HG02885 (cell line): ENCODE results near the gene FGD4.

Experiments used
- ATAC-seq: cut with Tn5 transposase; IDR thresholded peaks from one replicate; pipeline ENCODE4 v1.9.1; 2021; ENCODE audit warnings: mild to moderate bottlenecking; ENCODE audit not compliant: unreplicated experiment, poor library complexity

The FGD4 gene

DNA sequence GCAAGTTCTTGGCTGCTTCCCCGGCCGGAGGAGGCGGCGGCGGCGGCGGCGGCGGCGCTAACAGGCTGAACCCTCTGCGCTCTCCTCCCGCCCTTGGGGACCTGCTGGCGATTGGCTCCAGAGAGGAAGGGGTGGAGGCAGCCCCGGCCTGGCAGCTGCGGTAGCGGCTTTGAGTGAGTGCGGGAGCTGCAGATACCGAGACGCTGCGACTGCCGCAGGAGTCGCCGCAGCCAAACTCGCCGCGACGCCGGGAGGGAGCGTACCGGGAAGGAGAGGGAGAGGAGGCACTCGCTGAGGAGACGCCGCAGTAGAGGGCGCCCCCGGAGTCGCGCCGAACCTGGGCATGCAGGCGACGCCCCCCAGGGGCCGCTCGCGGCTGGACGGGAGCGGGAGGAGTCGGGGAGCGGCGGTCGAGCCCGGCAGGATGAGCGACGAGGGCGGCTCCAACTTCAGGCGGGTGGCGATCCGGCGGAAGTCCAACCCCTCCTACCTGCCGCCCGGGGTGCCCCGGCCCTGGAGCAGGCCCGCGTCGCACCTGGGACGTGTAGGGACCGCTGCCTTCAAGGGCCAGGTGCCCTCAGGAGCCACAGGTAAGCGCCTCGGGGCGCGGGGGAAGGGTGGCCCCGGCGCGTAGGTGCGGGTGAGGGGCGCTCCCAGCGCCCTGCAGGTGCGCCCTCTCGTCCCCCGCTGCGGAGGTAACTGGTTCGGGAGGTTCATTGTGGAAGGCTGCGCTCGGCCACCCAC, at the start of gene FGD4:
Gene FGD4 (plus strand): TSS at position 189 of the 744 bp plus-strand sequence.
- ATAC-seq = peak; percentile 88

DNA sequence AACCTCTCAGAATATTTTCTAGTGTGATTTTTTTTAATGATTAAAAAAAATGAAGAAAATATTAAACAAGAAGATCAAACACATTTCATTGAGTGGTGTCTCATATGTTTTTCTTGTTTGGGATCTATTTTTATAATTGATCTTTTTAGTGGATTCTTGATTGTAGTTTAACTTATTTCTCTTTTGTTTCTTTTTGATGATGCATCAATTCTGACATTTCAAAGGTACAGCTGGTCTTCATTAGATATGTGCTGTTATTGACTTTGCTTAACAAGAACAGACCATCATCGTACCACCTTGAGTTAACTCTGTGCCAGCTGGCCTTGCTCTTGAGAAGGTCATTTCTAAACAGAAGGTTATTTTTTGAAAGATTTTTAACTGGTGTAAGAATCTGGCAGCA, 45.8 kb upstream of the FGD4 start:
- ATAC-seq = no peak

DNA sequence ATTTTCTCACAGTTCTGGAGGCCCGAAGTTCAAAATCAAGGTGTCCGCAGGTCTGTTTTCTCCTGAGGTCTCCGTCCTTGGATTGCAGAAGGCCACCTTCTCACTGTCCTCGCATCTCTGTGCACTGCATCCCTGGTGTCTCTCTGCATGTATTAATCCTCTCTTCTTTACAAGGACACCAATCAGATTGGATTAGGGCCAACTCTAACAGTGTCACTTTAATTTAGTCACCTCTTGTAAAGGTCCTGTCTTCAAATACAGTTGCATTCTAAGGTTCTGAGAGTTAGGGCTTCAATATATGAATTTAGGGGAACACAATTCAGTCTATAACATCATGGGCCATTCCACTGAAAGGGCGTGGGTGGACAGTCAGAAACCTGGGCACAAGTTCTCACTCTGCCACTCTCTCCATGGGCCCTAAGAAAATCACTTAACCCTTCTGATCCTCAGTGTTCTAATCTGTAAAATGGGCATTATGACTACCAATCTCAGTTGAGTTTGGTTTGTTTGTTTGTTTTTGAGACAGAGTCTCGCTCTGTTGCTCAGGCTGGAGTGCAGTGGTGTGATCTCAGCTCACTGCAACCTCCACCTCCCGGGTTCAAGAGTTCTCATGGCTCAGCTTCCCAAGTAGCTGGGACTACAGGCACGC, 41.6 kb upstream of the FGD4 start:
- ATAC-seq = no peak

DNA sequence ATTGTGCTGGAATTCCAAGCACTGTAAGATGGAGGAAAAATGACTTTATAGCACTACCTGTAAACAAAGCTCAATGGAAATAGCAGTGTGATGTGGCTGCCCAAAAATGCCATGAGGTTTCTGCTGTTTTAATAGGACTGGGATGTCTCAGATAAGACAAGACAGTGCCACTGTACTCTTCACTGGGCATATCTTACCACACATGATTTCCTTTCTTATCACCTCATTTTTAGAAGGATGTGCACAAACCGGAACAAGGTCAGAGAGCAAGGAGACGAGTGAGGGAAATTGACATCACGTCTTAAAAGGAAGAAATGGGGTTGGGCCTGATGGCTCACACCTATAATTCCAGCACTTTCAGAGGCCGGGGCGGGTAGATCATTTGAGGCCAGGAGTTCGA, 38.4 kb upstream of the FGD4 start:
- no peak for ATAC-seq

DNA sequence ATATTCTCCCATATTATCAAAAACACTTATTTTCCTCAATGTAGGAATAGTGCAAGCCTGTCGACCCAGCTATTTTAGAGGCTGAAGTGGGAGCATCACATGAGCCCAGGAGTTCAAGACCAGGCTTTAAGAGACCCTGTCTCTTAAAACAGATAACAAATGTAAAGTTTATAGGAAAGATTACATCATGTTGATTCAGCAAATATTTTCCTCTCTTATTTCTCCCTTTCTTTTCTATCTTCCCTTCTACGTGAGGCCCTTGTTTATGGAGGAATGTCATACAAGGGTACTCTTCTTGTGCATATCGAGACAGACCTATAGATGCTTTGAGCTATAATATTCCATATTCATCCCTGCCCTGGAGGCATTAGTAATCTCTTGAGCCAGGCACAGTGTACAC, 36.5 kb upstream of the FGD4 start:
- ATAC-seq = no peak

DNA sequence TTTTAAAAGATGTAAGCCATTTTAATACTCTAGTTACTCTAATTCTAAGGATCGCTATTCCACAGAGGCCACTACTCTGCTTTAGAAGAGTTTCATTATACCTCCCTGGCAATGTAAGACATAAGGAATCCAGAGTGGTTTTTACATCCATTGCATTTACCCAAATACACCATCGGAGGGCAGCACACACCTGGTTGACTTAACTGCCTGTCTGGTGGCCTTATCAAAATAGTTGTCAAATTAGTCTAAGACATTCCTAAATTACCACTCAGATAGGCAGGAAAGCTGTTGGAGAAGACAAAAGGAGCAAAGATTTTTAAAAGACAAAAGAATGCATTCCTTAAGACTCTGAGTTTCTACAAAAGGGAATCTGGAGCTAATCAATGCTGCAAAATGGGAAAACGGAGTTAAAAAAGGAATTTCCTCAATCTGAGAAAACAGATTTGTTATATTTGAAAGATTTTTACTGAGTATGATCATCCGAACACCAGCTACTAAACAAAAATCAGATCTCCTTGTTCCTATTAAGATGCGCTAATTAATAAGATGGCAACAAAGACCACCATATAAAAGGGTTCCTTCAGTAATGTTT, 33.8 kb upstream of the FGD4 start:
- ATAC-seq = peak; percentile 81

DNA sequence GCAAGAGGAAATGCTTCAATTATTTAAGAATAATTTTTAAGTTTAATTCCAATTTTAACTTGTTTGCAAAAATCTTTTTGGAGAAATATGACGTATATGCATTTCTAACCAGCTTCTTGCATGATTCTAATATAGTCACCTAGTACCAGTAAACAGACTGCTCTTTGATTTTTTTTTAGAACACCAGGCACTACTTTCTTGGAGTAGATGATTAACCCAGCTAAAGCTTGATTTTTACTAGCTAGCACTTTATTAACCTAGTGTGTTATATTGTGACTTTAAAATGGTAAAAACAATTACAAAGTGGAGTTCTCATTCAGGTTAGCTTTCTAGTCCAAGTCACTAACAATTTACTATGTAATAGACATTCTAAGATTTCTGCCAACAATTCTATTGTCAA, 32.6 kb upstream of the FGD4 start:
- ATAC-seq = no peak

DNA sequence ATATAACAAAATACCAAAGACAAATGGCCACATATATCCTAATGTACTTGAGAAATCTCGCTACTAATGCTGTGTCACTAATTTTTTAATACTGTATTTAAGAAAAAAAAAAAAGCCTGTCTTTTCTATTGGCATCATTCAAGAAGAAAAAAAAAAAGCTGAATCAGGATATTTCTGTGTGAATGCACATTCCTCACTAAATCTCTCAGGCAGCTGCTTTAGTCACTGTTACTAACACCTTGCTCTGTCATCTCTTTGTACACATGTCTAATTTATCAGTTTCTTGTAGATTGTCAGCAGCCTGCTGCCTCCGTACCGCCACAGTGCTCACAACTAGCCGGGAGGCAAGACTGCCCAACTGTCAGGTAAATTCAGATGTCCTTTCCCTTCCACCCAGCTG, 32.0 kb upstream of the FGD4 start:
- no peak for ATAC-seq

DNA sequence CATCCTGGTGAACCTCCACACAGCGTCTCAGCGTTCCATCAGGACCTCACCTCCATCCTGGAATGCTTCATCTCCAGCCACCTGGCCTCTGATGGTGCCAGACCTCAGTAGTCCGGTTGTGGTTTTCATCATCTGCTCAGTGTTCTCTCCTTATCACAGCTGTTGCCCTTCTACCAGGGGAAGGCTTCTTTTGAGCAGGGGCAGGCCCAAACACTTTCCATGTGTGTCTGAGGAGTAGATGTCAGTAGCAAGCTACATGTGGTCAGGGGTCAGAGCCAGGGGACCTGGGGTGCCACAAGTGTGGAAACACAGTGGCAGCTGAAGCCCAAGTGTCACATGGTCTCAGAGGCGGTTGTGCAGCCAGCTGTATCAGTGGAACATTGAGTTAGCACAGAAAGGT, 30.2 kb upstream of the FGD4 start:
- no peak for ATAC-seq

DNA sequence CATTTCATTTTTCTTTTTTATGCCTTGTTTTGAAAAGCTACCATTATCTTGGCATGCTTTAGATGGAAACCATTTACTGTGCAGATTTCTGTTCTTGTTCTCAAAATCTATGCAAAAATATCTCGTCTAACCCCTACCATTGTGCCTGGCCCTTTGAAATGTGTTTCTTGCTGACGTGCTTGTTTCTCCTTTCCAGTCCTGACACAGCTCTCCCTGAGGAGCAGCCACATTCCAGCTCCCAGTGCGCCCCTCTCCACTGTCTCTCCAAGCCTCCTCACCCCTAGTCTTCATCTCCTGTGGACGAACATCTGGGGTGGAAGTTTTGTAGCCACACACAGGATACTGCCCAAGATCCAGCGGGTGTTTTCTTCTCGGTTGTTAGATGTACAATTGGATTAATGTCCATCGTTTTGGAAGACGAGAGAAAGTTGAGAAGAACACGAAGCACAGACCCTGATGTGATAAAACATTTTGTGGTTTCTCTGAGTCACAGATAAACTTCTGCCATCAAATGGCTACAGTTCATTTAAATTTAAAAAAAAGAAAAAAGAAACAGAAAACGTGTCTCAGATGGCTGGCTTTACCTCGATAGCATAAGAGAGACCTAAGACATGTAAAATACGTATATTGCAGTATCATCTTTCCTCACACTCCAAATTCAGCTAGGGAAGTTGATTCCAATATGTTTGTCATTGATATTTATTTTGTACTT, 21.9 kb upstream of the FGD4 start:
- ATAC-seq = no peak

DNA sequence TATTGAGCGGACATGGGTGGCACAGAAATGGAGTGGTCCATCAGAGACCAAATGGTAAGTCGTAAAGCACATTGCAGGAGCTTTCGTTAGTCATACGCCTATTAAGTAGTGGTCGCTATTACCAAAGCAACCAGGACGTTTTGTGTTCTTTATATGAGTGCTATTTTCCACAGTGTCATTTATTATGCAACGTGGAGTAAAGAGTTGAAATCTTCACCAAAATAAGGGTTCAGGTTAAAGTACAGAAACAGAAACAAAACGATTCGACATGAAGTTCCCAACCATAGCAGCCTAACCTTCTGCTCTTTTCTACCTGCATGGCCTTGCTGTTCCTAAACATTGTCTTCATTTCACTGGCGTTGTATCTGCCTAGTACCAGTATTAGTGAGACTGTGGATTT, 20.1 kb upstream of the FGD4 start:
- ATAC-seq = no peak

DNA sequence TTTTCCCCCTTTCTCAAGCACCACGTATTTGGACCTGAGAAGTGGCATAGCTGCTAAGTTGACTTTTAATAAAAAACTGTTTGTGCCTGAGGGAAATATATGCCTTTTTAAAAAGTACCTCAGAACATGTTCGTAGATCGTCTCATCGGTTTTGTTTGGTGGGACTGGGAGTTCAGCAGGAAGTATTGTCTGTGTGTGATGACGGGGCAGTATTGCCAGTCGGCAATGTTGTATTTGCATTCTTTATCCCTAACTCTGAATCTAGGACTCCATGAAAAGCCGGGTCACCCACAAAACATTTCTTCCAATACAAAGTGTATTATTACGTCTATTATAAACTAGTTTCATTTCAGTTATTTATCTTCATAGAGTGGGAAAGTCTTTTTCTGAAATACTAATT, 19.7 kb upstream of the FGD4 start:
- no peak for ATAC-seq

DNA sequence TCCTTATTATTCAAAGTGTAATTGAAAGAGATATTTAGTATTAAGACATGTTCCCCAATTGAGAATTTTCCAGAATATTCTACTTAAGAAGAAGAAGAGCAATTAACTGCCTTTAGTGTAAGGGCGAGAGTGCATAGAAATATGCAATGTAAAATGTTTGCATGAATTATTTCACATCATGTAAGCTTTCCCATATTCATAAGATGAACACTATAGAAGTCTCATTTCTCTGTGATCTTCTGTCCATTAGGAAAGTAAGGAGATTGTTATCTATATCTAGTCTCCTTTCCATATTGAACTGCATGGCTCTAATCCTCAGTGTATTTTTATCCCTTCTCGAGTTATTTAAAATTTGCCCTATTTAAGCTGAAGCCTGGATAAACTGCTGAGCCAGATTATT, 17.1 kb upstream of the FGD4 start:
- ATAC-seq = no peak

DNA sequence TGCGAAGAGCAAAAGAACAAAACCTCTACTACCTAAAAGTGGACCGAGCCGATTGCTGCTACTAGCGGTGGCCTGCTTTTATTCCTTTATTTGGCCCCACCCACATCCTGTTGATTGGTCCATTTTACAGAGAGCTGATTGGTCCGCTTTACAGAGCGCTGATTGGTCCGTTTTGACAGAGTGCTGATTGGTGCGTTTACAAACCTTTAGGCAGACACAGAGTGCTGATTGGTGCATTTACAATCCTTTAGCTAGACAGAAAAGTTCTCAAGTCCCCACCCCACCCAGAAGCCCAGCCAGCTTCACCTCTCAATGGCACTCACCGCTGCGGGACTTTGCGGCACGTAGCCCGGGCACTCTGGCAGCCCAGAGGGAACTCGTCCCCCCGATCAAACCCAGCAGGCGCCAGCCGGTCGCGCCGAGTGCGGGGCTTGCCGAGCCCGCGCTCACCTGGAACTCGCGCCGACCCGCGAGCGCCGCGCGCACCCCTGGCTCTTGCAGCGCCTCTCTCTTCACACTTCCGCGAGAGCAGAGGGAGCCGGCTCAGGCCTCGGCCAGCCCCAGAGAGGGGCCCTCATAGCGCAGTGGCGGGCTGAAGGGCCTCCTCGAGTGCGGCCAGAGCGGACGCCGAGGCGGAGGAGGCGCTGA, 8.7 kb upstream of the FGD4 start:
- no peak for ATAC-seq

DNA sequence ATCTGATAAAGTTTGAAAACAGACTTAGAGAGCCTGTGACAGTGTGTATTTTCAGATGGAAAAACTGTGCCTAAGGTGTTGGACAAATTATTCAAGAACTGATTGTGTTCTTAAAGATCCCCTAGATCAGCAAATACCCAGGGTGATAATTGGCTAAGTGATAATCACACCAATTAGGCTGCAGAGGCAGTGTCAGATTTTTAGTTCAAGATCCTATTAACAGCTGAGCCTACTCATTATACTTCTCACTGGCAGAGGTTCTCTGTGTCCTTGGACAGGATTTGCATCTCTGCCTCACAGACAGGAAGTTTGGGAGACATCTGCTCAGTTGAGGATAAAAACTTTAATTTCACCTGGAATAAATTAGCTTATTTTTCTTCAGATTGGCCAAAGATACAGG, 4.3 kb upstream of the FGD4 start:
- ATAC-seq = no peak

DNA sequence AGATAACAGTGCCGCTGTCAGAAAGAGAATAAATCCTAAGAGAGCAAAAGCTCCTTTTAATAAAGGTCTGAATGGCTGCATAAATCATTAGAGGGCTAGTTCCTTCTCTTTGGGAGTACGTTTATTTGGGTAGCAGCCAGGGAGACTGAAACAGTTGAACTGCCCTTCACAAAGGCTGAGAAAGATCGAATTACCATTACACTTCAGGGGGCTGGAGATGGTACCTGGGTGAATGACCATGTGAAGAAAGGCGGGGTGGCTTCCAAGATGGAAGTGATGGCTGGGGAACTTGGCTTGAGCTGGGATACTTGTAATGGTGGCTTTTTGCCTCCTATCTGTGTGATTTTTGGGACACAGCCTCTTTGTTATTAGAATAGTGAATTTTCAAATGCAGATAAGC, 1.7 kb upstream of the FGD4 start:
- ATAC-seq = no peak

DNA sequence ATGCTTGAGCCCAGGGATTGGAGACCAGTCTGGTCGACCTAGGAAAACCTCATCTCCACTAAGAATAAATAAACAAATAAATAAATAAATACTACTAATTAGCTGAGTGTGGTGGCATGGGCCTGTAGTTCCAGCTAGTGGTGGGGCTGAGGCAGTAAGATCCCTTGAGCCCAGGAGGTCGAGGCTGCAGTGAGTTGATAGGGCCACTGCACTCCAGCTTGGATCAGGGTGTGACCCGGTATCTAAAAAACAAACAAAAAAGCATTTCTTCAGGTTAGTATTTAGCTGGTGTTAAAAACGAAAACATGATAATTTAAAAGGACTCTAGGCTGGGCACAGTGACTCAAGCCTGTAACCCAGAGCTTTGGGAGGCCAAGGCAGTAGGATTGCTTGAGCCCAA, 1.2 kb upstream of the FGD4 start:
- ATAC-seq = no peak

DNA sequence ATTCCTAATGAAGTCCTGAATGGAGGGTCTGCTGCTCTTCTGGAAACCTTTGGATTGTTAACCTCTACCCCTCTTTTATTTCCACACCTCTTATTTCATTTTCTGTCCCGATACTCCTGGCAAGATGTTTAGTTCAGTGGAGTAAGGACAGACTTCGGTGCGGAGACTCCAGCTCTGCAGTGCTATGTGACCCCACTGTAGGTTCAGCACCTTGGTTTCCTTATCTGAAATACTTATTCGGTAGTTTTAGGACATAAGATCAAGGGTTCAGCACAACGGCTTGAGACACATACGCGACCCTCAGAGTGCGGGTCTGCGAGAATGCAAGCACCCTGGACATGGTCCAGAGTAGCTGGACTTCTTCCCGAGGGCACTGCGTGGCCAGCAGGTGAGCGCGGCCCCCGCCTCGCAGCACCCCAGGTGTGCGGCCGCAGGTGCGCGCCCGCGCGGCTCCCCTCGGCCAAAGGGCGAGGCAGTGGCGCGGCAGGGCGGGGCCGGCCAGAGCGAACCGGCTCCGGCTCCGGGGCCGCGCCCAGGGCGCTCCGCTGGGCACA, 465 bp upstream of the FGD4 start:
- ATAC-seq = peak; percentile 3

DNA sequence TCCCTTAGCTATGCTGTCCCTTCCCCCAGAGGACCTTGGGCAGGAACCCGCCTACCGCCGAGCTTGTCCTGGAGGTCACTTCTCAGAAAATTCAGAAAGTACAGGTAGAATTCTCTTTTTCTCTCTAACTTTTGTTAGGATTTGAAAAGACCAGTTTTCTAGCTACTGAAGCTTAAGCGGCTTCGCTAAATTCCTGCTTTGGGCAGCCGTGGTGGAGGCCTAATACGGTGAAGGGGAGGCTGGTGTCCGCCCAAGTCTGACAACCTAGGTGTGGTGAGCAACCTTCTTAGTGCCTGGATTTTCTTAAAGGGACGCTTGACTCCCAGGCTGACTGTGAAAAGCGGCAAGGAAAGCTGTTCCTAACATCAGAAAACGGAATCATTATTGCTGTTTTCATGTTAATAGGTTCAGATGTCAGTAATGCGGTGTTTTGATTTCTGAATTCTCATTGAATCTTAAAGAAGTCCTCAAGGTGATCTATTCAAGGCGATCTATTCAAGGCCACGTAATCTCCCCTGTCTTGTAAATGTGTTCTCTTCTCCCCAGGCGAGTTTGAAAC, 835 bp downstream of the FGD4 start:
- no peak for ATAC-seq

DNA sequence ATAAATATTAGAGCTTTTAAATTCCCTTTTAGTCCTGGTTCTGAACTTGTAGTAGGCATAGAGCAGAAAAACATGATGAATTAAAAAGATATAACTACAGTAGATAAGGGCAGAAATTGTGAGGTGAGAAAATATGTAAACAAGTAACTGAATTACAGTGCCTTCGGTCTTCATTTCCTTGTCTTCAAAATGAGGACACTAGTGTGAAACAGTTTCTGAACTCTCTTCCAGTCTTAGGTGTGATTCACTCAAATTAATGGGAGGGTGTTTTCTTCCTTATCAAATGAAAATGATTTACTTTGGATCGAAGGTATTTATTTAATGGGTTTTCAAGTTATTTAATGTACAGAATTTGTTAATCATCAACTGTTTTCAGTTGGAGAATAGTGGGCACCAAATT, 1.5 kb downstream of the FGD4 start:
- ATAC-seq = no peak
